ENCODE measurements around the gene DNAJC27.

The DNAJC27 gene

DNA sequence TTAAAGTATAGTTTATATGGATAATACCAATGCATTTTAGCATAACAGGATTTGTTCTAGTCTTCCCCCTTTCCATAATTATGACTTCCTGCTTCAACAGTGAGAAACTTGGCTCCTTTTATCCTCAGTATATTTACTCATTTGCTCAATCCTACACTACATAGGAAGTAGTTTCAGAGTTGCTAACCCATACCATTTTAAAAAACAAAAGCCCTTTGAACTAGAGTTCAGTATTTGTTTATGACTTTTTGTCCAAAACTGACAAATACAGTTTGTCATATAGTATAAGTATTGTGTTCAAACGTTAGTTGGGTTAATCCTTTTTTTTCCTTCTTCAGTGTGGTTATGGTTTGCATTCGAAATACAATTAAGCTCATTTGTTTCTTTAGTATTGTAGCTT, 5.9 kb upstream of the DNAJC27 start:
- no peak overlapping the region for H3K27ac ChIP-seq (ENCODE audit: low read depth, low read length, poor library complexity, severe bottlenecking)
- TF ChIP-seq, protein P1, sequence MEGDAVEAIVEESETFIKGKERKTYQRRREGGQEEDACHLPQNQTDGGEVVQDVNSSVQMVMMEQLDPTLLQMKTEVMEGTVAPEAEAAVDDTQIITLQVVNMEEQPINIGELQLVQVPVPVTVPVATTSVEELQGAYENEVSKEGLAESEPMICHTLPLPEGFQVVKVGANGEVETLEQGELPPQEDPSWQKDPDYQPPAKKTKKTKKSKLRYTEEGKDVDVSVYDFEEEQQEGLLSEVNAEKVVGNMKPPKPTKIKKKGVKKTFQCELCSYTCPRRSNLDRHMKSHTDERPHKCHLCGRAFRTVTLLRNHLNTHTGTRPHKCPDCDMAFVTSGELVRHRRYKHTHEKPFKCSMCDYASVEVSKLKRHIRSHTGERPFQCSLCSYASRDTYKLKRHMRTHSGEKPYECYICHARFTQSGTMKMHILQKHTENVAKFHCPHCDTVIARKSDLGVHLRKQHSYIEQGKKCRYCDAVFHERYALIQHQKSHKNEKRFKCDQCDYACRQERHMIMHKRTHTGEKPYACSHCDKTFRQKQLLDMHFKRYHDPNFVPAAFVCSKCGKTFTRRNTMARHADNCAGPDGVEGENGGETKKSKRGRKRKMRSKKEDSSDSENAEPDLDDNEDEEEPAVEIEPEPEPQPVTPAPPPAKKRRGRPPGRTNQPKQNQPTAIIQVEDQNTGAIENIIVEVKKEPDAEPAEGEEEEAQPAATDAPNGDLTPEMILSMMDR (IDR thresholded peaks at IDR 0.05; ENCODE audit: low read length) = no peak
- no peak for TF ChIP-seq EZH2 (IDR thresholded peaks at IDR 0.05; ENCODE audit: borderline replicate concordance, low read length)
- H3K4me2 ChIP-seq (ENCODE audit: low read length) = no peak overlapping the region

GRCh38 chr2:24973812-24974211, 2.1 kb upstream of the DNAJC27 start:
- H4K20me1 ChIP-seq (ENCODE audit: insufficient read depth, low read length) = no peaks in the 10 kb centered on the region
- no peak overlapping the region for H2AFZ ChIP-seq (ENCODE audit: low read length)
- no peaks in the 10 kb centered on the region for H3K36me3 ChIP-seq (ENCODE audit: insufficient read depth, low read length)
- H3K27me3 ChIP-seq (ENCODE audit: insufficient read depth, low read length) = no peaks in the 10 kb centered on the region
- H3K79me2 ChIP-seq (ENCODE audit: insufficient read depth, low read length) = peaks cover 4% of the 10 kb centered on the region; the same call in 1 of the 2 replicates
- no peak overlapping the region for H3K4me3 ChIP-seq (ENCODE audit: low read depth, low read length, poor library complexity, severe bottlenecking)
- H3F3A ChIP-seq (ENCODE audit: insufficient read depth, low read length) = no peaks in the 10 kb centered on the region
- no peak overlapping the region for H3K9ac ChIP-seq (ENCODE audit: low read length)
- H3K4me2 ChIP-seq (ENCODE audit: low read length) = no peak overlapping the region
- no peaks in the 10 kb centered on the region for H3K9me3 ChIP-seq (ENCODE audit: low read length)
- H3K4me1 ChIP-seq (ENCODE audit: insufficient read depth, low read length, severe bottlenecking) = peaks cover 17% of the 10 kb centered on the region
- no peaks in the 10 kb centered on the region for H3K9me2 ChIP-seq (ENCODE audit: low read depth, low read length)
- no peak overlapping the region for H3K27ac ChIP-seq (ENCODE audit: low read depth, low read length, poor library complexity, severe bottlenecking)
- no peak for TF ChIP-seq EZH2 (IDR thresholded peaks at IDR 0.05; ENCODE audit: borderline replicate concordance, low read length)
- TF ChIP-seq, protein P1 (IDR thresholded peaks at IDR 0.05; ENCODE audit: low read length) = no peak

More for the DNA sequence above, 5.9 kb upstream of the DNAJC27 start:
- H3K4me3 ChIP-seq (ENCODE audit: low read depth, low read length, poor library complexity, severe bottlenecking) = no peak overlapping the region
- H3K36me3 ChIP-seq (ENCODE audit: insufficient read depth, low read length) = no peaks in the 10 kb centered on the region
- H3K9ac ChIP-seq (ENCODE audit: low read length) = no peak overlapping the region
- no peaks in the 10 kb centered on the region for H3K9me2 ChIP-seq (ENCODE audit: low read depth, low read length)
- peaks cover 6% of the 10 kb centered on the region for H3K4me1 ChIP-seq (ENCODE audit: insufficient read depth, low read length, severe bottlenecking)
- no peak overlapping the region for H2AFZ ChIP-seq (ENCODE audit: low read length)
- no peaks in the 10 kb centered on the region for H3K27me3 ChIP-seq (ENCODE audit: insufficient read depth, low read length)
- H4K20me1 ChIP-seq (ENCODE audit: insufficient read depth, low read length) = no peaks in the 10 kb centered on the region
- no peaks in the 10 kb centered on the region for H3K9me3 ChIP-seq (ENCODE audit: low read length)
- H3K79me2 ChIP-seq (ENCODE audit: insufficient read depth, low read length) = no peaks in the 10 kb centered on the region
- no peaks in the 10 kb centered on the region for H3F3A ChIP-seq (ENCODE audit: insufficient read depth, low read length)

DNA sequence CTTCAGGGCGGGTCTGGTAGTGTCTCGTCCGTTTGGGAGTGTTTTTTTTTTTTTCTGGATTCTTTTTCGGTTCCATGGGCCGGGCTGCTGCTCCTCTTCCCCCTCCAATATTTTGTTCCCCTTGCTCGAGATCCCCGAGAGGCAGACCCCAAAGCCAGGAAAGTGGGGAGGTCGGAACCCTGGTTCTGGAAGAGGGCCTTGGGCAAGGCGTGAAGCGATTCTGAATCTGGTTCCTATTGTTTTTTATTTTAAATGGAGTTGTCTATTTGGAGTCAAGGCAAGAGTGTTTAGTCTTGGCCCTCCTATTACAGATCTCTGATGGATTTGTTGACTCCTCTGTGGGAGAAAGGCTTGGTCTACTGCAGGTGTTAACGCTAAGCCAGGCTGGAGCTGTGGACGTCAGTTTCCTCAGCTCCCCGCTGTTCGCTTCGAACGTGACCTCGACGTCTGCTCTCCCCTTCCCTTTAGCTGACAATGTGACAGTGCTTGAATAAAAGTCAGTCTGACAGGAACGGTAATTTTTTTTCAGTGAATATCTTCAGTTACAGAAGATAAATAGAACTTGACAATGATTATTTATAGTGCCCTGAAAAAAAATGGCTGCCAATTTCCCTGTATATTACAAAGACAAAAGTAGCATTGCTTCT, 683 bp upstream of the DNAJC27 start:
- Histone ChIP-seq H3K4me1 (ENCODE audit: insufficient read depth, low read length, severe bottlenecking) (peaks cover 17% of the 10 kb centered on the region), H3K4me2 (ENCODE audit: low read length) (peak overlapping the region; percentile 94), H3K4me3 (ENCODE audit: low read depth, low read length, poor library complexity, severe bottlenecking) (peak overlapping the region; percentile 97), H3K36me3 (ENCODE audit: insufficient read depth, low read length) (no peaks in the 10 kb centered on the region), H3K27me3 (ENCODE audit: insufficient read depth, low read length) (no peaks in the 10 kb centered on the region), H3K27ac (ENCODE audit: low read depth, low read length, poor library complexity, severe bottlenecking) (peak overlapping the region; percentile 71), H3K79me2 (ENCODE audit: insufficient read depth, low read length) (peaks cover 4% of the 10 kb centered on the region; the same call in 1 of the 2 replicates), H4K20me1 (ENCODE audit: insufficient read depth, low read length) (no peaks in the 10 kb centered on the region), H2AFZ (ENCODE audit: low read length) (no peak overlapping the region), H3F3A (ENCODE audit: insufficient read depth, low read length) (no peaks in the 10 kb centered on the region; the same call in 1 of the 2 replicates), H3K9me2 (ENCODE audit: low read depth, low read length) (no peaks in the 10 kb centered on the region), H3K9me3 (ENCODE audit: low read length) (no peaks in the 10 kb centered on the region), H3K9ac (ENCODE audit: low read length) (peak overlapping the region; percentile 98)
- TF ChIP-seq, protein P1 (IDR thresholded peaks at IDR 0.05; ENCODE audit: low read length) = no peak
- TF ChIP-seq EZH2 (IDR thresholded peaks at IDR 0.05; ENCODE audit: borderline replicate concordance, low read length) = no peak

Measured in OCI-LY1 (cell line).